HUES48 (cell line): Measurements from ENCODE around the gene LOC128125822.
"Not testable (repeated sequence)": the region's sequence is repeated elsewhere in the genome, so short reads cannot be mapped to it uniquely, and the experiment has no call there.

ENCODE experiments used
- H3K27ac ChIP-seq: one replicate; pipeline ENCODE4 v1.7.0; 2013; ENCODE audit warnings: low read depth, low read length, inconsistent platforms
- H3K27me3 ChIP-seq: 2 replicates; pipeline ENCODE4 v1.6.1; 2013; ENCODE audit warnings: mild to moderate bottlenecking, low read length; ENCODE audit not compliant: control insufficient read depth, insufficient read depth
- H3K36me3 ChIP-seq: 2 replicates; pipeline ENCODE4 v1.6.1; 2013; ENCODE audit warnings: low read length; ENCODE audit not compliant: control insufficient read depth, insufficient read depth
- H3K4me1 ChIP-seq: 2 replicates; pipeline ENCODE4 v1.6.1; 2013; ENCODE audit warnings: mild to moderate bottlenecking, low read length; ENCODE audit not compliant: control insufficient read depth, insufficient read depth
- H3K4me3 ChIP-seq: 2 replicates; pipeline ENCODE4 v1.5.1; 2013; ENCODE audit warnings: mild to moderate bottlenecking, low read depth, low read length
- H3K9ac ChIP-seq: 2 replicates; pipeline ENCODE4 v1.6.1; 2013; ENCODE audit warnings: mild to moderate bottlenecking, low read depth, low read length, moderate library complexity
- H3K9me3 ChIP-seq: 2 replicates; pipeline ENCODE4 v1.6.1; 2013; ENCODE audit warnings: low read length; ENCODE audit not compliant: control insufficient read depth, insufficient read depth

Gene LOC128125822

DNA sequence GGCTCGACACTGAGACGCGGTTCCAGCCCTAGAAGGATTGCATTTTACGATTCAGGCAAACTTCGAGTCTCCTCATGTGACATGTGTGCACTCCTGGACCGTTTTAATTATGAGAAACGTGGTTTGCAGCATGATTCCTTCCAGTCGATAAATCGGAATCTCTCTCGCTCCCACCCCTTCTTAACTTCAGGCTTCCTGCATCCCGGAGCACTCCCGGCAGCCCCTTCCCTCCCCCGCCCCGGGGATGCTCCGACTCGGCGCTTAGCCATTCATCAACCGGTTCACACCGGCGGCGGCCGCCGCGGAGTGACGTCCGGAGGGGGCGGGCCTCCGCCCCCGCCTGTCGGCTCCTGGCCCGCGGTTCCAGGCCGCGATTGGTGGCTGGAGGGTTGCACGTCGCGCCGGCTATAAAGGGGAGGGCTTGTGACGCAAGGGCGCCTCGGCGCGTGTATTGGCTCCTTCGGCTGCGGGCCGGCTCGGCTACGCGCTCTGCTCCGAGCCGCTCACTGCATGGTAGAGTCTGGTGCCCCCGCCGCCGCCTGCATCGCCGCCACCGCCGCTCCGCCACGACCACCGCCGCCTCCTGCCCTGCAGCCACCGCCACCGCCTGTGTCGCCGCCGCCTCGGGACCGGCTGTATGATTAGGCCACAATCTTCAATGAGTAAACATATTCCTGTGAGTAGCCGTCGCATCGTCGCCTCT is at the start of gene LOC128125822, which contains the start of gene PTP4A1:
TSS of gene LOC128125822 (plus strand) at position 437 of the 703 bp plus-strand sequence.
TSS of gene PTP4A1 (plus strand) at position 437 of the 703 bp plus-strand sequence. CDS start 4,401 bp downstream, outside the sequence.
- peak within 1 kb of the TSS; percentile 97 for H3K9ac ChIP-seq
- H3K9me3 ChIP-seq = no peaks in the 10 kb centered on the region
- peak within 1 kb of the TSS; percentile 96 for H3K27ac ChIP-seq
- H3K36me3 ChIP-seq = peaks cover 15% of the 10 kb centered on the region
- H3K4me3 ChIP-seq = peak within 1 kb of the TSS; percentile 96
- no peaks in the 10 kb centered on the region; the same call in 1 of the 2 replicates for H3K27me3 ChIP-seq
- H3K4me1 ChIP-seq = peaks cover 23% of the 10 kb centered on the region

DNA sequence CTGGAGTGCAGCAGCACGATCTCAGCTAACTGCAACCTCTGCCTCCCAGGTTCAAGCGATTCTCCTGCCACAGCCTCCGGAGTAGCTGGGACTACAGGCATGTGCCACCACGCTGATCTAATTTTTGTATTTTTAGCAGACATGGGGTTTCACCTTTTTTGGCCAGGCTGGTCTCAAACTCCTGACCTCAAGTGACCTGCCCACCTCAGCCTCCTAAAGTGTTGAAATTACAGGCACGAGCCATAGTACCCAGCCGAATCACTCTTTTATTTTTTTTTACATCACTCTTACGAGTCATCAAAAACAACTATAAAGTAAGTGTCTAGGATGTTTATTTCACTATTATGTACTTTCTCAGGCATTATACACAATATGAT is 49.4 kb upstream of the LOC128125822 start:
- H3K9me3 ChIP-seq, H3K36me3 ChIP-seq, H3K27me3 ChIP-seq, H3K9ac ChIP-seq, H3K27ac ChIP-seq, H3K4me1 ChIP-seq, H3K4me3 ChIP-seq: not testable (repeated sequence)

DNA sequence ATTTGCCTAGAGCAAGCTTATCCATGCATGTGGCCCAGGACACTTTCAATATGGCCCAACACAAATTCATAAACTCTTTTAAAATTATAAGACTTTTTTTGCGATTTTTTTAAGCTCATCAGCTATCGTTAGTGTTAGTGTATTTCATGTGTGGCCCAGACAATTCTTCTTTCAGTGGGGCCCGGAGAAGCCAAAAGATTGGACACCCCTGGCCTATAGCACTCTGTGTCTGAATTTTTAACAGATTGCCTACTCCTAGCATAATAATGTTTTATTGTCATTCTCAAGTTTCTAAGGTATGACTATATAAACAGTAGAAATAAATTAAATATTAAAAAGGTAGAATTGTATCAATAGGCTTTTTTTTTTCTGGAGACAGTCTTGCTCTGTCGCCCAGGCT is 48.6 kb upstream of the LOC128125822 start:
- Histone ChIP-seq H3K9ac (no peak overlapping the region), H3K36me3 (no peaks in the 10 kb centered on the region), H3K9me3 (no peaks in the 10 kb centered on the region), H3K27ac (no peak overlapping the region), H3K27me3 (no peaks in the 10 kb centered on the region), H3K4me1 (no peaks in the 10 kb centered on the region), H3K4me3 (no peak overlapping the region)

DNA sequence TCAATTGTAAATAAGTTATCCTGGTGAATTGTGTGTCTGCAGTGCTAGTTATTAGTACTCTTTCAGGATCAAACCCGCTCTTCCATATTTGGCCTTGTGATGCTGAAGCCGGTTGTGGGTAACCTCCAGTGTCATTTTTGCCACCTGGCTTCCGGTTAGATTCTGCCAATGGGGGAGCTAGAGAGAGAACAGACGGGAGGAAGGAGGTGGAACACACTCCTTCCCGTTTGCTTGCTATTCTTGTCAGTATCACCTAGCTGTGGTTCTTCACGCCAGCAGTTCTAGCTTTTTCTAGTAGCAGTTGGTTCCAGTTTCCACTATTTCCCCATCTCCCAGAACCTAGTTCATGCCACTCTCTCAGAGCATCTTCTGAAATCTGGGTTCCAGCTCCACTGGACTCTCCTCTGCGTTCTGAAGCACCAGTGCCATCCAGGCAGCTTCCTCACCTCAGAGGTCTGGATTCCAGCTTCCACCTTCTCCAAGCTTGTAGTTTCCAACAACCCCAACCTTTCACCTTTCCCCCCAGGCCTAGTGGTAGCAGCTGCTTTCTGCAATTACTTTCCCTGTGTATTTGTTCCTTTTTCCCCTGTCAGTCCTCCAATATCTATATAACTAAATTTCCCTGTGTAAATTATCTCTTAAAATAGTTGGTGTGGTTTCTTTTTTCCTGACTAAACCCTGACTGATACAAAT is 46.9 kb upstream of the LOC128125822 start:
- H3K27ac ChIP-seq = no peak overlapping the region
- H3K4me3 ChIP-seq = no peak overlapping the region
- H3K9me3 ChIP-seq = no peaks in the 10 kb centered on the region
- H3K36me3 ChIP-seq = no peaks in the 10 kb centered on the region
- H3K27me3 ChIP-seq = no peaks in the 10 kb centered on the region
- no peak overlapping the region for H3K9ac ChIP-seq
- no peaks in the 10 kb centered on the region for H3K4me1 ChIP-seq

DNA sequence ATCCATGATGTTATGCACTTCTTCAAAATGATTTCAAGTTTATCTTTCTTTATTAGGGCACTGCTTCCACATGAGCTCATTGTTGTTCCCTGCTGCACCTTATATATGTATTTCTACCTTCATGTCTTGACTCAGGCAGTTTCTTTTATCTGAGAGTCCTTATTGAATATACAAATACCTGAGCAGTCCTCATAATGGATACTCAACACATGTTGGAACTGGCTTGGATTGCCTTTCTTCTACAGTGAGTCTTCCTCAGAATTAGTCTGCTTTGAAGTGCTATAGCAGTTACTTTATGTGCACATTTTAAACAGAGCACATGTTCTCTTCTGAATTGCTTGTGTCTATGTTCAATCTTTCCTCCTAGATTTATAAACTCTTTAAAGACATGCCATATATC is 45.3 kb upstream of the LOC128125822 start:
- H3K36me3 ChIP-seq = no peaks in the 10 kb centered on the region
- no peak overlapping the region for H3K9ac ChIP-seq
- no peaks in the 10 kb centered on the region for H3K4me1 ChIP-seq
- H3K4me3 ChIP-seq = no peak overlapping the region
- no peaks in the 10 kb centered on the region for H3K9me3 ChIP-seq
- no peak overlapping the region for H3K27ac ChIP-seq
- H3K27me3 ChIP-seq = no peaks in the 10 kb centered on the region

DNA sequence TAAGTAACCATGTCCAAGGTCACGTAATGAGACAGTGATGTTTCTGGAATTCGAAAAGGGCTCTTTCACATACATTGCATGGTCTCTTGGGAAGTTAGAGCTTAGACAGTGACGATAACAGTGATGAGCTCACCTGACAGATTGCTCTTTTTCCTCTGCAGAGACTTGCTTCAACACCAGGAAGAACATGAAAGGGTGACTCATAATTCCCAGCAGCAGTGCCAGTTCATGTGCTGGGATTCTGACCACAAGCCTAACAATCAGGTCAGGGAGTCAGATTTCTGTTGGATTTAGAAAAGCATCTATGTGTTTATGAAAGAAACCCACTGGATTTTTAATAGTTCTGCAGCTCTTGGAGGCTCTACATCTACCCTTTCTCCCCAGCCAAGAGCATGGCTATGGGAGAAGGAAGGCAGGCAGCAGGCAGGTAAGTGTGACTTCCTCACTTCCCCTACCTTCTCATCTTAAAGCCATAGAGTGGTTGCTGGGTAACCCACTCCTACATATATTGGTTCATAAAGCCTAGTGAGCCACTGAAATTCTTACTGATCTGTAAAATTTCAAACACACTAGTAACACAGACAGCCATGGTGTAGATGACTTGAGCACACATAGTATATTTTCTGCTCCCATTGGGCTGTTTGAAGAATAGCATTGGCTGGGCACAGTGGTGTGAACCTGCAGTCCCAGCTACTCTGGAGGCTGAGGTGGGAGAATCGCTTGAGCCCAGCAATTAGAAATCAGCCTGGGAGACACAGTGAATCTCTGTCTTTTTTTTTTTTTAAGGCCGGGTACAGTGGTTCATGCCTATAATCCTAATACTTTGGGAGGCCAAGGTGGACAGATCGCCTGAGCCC is 44.4 kb upstream of the LOC128125822 start:
- Histone ChIP-seq H3K27ac (no peak overlapping the region), H3K27me3 (no peaks in the 10 kb centered on the region), H3K9ac (no peak overlapping the region)

DNA sequence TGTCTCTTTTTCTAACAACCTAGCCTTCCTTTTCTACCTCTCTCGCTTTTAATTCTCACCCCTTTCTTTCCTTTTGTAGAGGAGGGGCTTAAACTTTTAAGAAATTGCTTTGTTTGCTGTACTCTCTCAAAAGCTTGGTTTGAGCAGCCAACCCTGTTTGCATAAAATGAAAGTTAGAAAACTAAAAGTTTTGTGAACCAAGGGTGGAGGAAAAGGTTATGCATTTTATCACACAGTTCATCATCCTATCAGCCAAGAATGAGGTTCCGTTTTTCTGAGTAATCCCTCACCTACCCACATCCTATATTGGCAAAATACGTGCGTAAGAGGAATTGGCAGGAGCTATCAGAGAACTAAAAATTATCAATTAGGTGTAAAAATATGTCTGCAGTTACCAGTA is 42.8 kb upstream of the LOC128125822 start:
- Histone ChIP-seq H3K9ac (no peak overlapping the region), H3K9me3 (no peaks in the 10 kb centered on the region), H3K4me3 (no peak overlapping the region), H3K27ac (no peak overlapping the region), H3K4me1 (no peaks in the 10 kb centered on the region), H3K36me3 (no peaks in the 10 kb centered on the region), H3K27me3 (peaks cover 6% of the 10 kb centered on the region; the same call in 1 of the 2 replicates)

More for the DNA sequence above, 44.4 kb upstream of the LOC128125822 start:
- H3K4me1 ChIP-seq = no peaks in the 10 kb centered on the region
- no peaks in the 10 kb centered on the region for H3K36me3 ChIP-seq
- H3K9me3 ChIP-seq = no peaks in the 10 kb centered on the region
- H3K4me3 ChIP-seq = no peak overlapping the region

DNA sequence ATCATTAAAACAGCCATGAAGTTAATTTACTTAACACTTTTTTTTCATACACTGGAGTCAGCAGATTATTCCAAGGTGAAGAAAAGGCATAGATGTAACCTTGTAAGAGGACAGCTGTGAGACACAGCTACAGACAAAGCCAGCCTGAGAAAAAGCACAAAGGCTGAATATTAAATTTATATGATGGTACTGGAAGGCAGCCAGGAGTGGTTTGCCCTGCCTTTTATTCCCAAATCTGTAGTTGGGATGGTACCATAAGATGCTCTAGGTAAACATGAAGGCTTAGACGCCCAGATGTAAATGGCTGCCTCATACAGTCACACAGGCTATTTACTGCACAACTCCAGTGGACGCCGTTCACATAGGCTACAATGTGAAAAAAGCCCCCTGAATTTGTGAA is 42.1 kb upstream of the LOC128125822 start:
- H3K4me1 ChIP-seq = no peaks in the 10 kb centered on the region
- H3K4me3 ChIP-seq = no peak overlapping the region
- H3K9me3 ChIP-seq = no peaks in the 10 kb centered on the region
- H3K9ac ChIP-seq = no peak overlapping the region
- no peaks in the 10 kb centered on the region for H3K36me3 ChIP-seq
- peaks cover 8% of the 10 kb centered on the region; the same call in 1 of the 2 replicates for H3K27me3 ChIP-seq
- H3K27ac ChIP-seq = no peak overlapping the region

DNA sequence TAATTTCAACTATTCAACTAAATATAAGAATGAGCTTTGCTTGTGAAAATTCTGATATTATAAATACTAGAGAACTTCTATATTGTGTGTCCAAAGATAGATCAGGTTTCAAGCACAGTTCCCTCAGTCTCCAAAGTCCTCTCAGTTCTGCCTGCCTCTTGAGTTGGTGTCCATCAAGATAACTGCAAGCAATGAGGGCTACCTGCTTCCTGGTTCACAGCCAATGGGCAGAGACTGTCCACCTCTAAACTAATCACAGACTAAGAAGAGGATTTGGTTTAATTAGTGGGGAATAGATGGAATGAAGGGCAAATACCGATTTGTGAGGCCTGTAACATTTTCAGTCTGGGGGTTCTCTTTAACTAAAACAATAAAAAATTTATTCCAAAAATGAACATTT is 41.3 kb upstream of the LOC128125822 start:
- Histone ChIP-seq H3K27me3 (peaks cover 17% of the 10 kb centered on the region; the same call in 1 of the 2 replicates), H3K4me1 (no peaks in the 10 kb centered on the region), H3K9ac (no peak overlapping the region), H3K4me3 (no peak overlapping the region), H3K9me3 (no peaks in the 10 kb centered on the region), H3K36me3 (no peaks in the 10 kb centered on the region), H3K27ac (no peak overlapping the region)

DNA sequence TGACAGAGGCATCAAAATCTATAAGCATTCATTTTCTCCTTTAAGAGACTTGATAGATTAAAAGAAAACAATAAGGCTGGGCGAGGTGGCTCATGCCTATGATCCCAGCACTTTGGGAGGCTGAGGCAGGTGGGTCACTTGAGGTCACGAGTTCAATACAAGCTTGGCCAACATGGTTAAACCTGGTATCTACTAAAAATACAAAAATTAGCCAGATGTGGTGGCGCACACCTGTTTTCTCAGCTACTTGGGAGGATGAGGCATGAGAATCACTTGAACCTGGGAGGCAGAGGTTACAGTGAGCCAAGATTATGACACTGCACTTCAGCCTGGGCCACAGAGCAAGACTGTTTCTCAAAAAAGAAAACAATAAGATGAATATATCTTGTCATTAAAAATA is 39.3 kb upstream of the LOC128125822 start:
- no peaks in the 10 kb centered on the region for H3K9me3 ChIP-seq
- no peak overlapping the region for H3K4me3 ChIP-seq
- peaks cover 28% of the 10 kb centered on the region; the same call in 1 of the 2 replicates for H3K27me3 ChIP-seq
- no peak overlapping the region for H3K9ac ChIP-seq
- no peaks in the 10 kb centered on the region for H3K36me3 ChIP-seq
- no peak overlapping the region for H3K27ac ChIP-seq
- no peaks in the 10 kb centered on the region for H3K4me1 ChIP-seq
